ENCODE results near the gene LCE2D. TPM values are rescaled to one million over a fixed set of nuclear protein-coding genes. Genes with fewer than 3 reads are reported as not detected.
A peak's percentile ranks its signal among the peaks of the same experiment; 100 is the strongest.

The LCE2D gene, protein sequence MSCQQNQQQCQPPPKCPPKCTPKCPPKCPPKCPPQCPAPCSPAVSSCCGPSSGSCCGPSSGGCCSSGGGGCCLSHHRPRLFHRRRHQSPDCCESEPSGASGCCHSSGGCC
- not detected for total RNA-seq
- long read RNA-seq, donor 1, result 0 reads
- long read RNA-seq, donor 2, result 0 reads

DNA sequence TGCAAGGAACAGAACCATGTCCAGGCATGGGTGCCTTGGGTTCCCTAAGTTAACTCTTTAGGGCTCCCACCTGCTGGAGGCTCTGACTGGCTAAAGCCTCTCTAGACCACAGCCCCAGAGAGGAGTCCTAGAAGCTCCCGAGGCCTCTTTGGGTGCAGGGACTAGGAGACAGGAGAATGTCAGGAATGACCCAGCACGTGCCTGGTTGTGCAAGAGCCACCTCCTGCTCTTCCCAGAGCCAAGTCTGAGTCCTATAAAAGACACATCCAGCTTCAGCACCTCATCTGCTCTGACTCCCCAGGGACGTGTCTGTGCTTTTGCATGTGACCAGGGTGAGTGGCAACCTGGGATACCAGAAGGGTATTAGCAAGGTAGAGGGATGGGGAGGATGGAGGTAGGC, at the start of gene LCE2D:
Gene LCE2D (plus strand): TSS at position 283 of the 400 bp plus-strand sequence. CDS start 726 bp downstream, outside the sequence.
- no peaks in the 10 kb centered on the region for H3K36me3 ChIP-seq (ENCODE audit: low read depth)
- no peak for TF ChIP-seq CTCF (IDR thresholded peaks at IDR 0.05)
- no peaks in the 10 kb centered on the region for H3K4me1 ChIP-seq (ENCODE audit: low read depth)
- no peak for DNase-seq
- H3K4me3 ChIP-seq, result no peak within 1 kb of the TSS
- no peaks in the 10 kb centered on the region for H3K9me3 ChIP-seq
- ATAC-seq, result no peak
- intact Hi-C loops (cut with DNase I, micrococcal nuclease), result no loop called here

GRCh38 chr1:152613511-152613910, 49.7 kb upstream of the LCE2D start, which contains the start of gene LCE3B:
TSS of gene LCE3B (plus strand) at chr1:152613811. CDS start at chr1:152613811, 0 bp downstream.
- TF ChIP-seq CTCF (IDR thresholded peaks at IDR 0.05), result no peak
- no peak for ATAC-seq
- intact Hi-C loops (cut with DNase I, micrococcal nuclease), result no loop called here
- H3K4me1 ChIP-seq (ENCODE audit: low read depth), result no peaks in the 10 kb centered on the region
- no peaks in the 10 kb centered on the region for H3K36me3 ChIP-seq (ENCODE audit: low read depth)
- H3K9me3 ChIP-seq, result peaks cover 3% of the 10 kb centered on the region
- DNase-seq, result no peak
- no peak within 1 kb of the TSS for H3K4me3 ChIP-seq

- no peak for TF ChIP-seq CTCF (IDR thresholded peaks at IDR 0.05)
- Histone ChIP-seq H3K4me1 (ENCODE audit: low read depth) (no peaks in the 10 kb centered on the region), H3K36me3 (ENCODE audit: low read depth) (no peaks in the 10 kb centered on the region), H3K4me3 (no peak overlapping the region), H3K9me3 (peaks cover 13% of the 10 kb centered on the region)
- DNase-seq, result no peak
- ATAC-seq, result no peak
- intact Hi-C loops (cut with DNase I, micrococcal nuclease), result no loop called here
These were observed 41.2 kb upstream of the LCE2D start for GRCh38 chr1:152621993-152622392.

GRCh38 chr1:152622803-152623202, 40.4 kb upstream of the LCE2D start, which contains the start of gene LCE3A:
TSS of gene LCE3A (minus strand) at chr1:152623103. CDS start at chr1:152623103, 0 bp downstream.
- Histone ChIP-seq H3K4me1 (ENCODE audit: low read depth) (no peaks in the 10 kb centered on the region), H3K36me3 (ENCODE audit: low read depth) (no peaks in the 10 kb centered on the region), H3K9me3 (peaks cover 13% of the 10 kb centered on the region), H3K4me3 (no peak within 1 kb of the TSS)
- TF ChIP-seq CTCF (IDR thresholded peaks at IDR 0.05), result no peak
- intact Hi-C loops (cut with DNase I, micrococcal nuclease), result no loop called here
- peak in 2 of 3 donors; percentile 2 to 46 for DNase-seq
- no peak for ATAC-seq

DNA sequence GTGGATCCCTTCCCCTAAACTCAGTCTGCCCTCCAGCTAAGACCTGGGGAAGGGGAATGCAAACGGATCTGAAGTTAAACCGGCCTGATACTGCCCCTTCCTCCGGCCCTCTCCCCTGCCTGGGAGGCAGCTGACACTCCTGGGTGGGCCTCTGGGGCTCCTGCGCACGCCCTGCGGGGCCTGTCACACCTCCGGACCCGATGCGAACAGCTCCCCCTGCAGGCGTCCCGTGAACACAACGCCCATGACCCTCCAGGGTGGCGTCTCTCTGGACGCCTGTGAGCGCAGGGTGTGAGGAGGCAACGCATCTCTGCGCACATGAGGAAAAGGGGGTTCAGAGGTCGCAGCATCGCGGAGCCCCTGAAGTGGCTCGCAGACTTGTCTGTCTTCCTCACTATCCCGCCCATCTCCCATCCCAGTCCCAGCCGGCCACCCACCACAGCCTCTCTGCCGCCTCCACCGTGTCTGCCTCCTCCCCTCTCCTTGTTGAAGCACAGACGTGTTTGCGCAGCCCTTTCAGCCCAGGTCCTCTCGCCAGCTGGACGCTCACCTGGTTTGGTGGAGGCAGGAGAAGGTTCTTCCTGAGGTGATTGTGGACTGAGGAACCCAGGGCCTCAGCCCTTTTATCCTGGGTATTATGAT, 39.9 kb upstream of the LCE2D start:
- H3K9me3 ChIP-seq, result peaks cover 12% of the 10 kb centered on the region
- no peak for TF ChIP-seq CTCF (IDR thresholded peaks at IDR 0.05)
- H3K4me1 ChIP-seq (ENCODE audit: low read depth), result no peaks in the 10 kb centered on the region
- DNase-seq (no peak), ATAC-seq (peak; percentile 35)
- intact Hi-C loops (cut with DNase I, micrococcal nuclease), result no loop called here
- no peaks in the 10 kb centered on the region for H3K36me3 ChIP-seq (ENCODE audit: low read depth)
- no peak overlapping the region for H3K4me3 ChIP-seq
